ENCODE measurements around the gene PPP4R3A.
A peak's percentile ranks its signal among the peaks of the same experiment; 100 is the strongest.
"Not testable (repeated sequence)": the region's sequence is repeated elsewhere in the genome, so short reads cannot be mapped to it uniquely, and the experiment has no call there.

PPP4R3A gene

GRCh38 chr14:91438845-91439244 is 71.3 kb downstream of the PPP4R3A start:
- no peak for DNase-seq (ENCODE audit: low read depth)

- DNase-seq (ENCODE audit: low read depth) = not testable (repeated sequence)
Observed at GRCh38 chr14:91436266-91436665, 73.8 kb downstream of the PPP4R3A start.

- no peak for DNase-seq (ENCODE audit: low read depth)
Observed at GRCh38 chr14:91429385-91429784, 80.7 kb downstream of the PPP4R3A start.

GRCh38 chr14:91428931-91429330 is 81.2 kb downstream of the PPP4R3A start:
- not testable (repeated sequence) for DNase-seq (ENCODE audit: low read depth)

GRCh38 chr14:91425531-91425944 is 84.6 kb downstream of the PPP4R3A start:
- DNase-seq (ENCODE audit: low read depth) = not testable (repeated sequence)

GRCh38 chr14:91424813-91425530 is 85.1 kb downstream of the PPP4R3A start:
- DNase-seq (ENCODE audit: low read depth) = no peak

GRCh38 chr14:91420686-91421085 is 89.4 kb downstream of the PPP4R3A start:
- no peak for DNase-seq (ENCODE audit: low read depth)

- DNase-seq (ENCODE audit: low read depth) = no peak
Observed at GRCh38 chr14:91419451-91419850, 90.7 kb downstream of the PPP4R3A start.

- no peak for DNase-seq (ENCODE audit: low read depth)
Observed at GRCh38 chr14:91419044-91419397, 91.1 kb downstream of the PPP4R3A start.

GRCh38 chr14:91418387-91419043 is 91.6 kb downstream of the PPP4R3A start:
- DNase-seq (ENCODE audit: low read depth) = peak; percentile 80

GRCh38 chr14:91417983-91418386 is 92.1 kb downstream of the PPP4R3A start:
- peak; percentile 44 for DNase-seq (ENCODE audit: low read depth)

GRCh38 chr14:91417120-91417982 is 92.8 kb downstream of the PPP4R3A start, which contains the start of gene CCDC88C:
CCDC88C (minus strand) TSS chr14:91417820; CDS start chr14:91417690, 130 bp downstream.
- peak; percentile 70 for DNase-seq (ENCODE audit: low read depth)

- DNase-seq (ENCODE audit: low read depth) = no peak
Observed at GRCh38 chr14:91416744-91417119, 93.4 kb downstream of the PPP4R3A start.

GRCh38 chr14:91415794-91416743 is 94.0 kb downstream of the PPP4R3A start:
- peak; percentile 48 for DNase-seq (ENCODE audit: low read depth)

GRCh38 chr14:91414475-91414833 is 95.7 kb downstream of the PPP4R3A start:
- DNase-seq (ENCODE audit: low read depth) = no peak

GRCh38 chr14:91413547-91414474 is 96.3 kb downstream of the PPP4R3A start:
- DNase-seq (ENCODE audit: low read depth) = no peak

- DNase-seq (ENCODE audit: low read depth) = no peak
Observed at GRCh38 chr14:91412939-91413338, 97.2 kb downstream of the PPP4R3A start.

GRCh38 chr14:91410771-91411536 is 99.2 kb downstream of the PPP4R3A start:
- DNase-seq (ENCODE audit: low read depth) = no peak

GRCh38 chr14:91409928-91410718 is 100.0 kb downstream of the PPP4R3A start:
- no peak for DNase-seq (ENCODE audit: low read depth)
